Measurements from ENCODE around the gene HDAC11. TPM values are rescaled to one million over a fixed set of nuclear protein-coding genes. Genes with fewer than 3 reads are reported as not detected.

Gene HDAC11
- total and polyA plus RNA-seq, 2 of the 13 experiments (the other 11 are each of a cell fraction or from before 2014, with no cell fraction given): 13.7 to 33.1 TPM

DNA sequence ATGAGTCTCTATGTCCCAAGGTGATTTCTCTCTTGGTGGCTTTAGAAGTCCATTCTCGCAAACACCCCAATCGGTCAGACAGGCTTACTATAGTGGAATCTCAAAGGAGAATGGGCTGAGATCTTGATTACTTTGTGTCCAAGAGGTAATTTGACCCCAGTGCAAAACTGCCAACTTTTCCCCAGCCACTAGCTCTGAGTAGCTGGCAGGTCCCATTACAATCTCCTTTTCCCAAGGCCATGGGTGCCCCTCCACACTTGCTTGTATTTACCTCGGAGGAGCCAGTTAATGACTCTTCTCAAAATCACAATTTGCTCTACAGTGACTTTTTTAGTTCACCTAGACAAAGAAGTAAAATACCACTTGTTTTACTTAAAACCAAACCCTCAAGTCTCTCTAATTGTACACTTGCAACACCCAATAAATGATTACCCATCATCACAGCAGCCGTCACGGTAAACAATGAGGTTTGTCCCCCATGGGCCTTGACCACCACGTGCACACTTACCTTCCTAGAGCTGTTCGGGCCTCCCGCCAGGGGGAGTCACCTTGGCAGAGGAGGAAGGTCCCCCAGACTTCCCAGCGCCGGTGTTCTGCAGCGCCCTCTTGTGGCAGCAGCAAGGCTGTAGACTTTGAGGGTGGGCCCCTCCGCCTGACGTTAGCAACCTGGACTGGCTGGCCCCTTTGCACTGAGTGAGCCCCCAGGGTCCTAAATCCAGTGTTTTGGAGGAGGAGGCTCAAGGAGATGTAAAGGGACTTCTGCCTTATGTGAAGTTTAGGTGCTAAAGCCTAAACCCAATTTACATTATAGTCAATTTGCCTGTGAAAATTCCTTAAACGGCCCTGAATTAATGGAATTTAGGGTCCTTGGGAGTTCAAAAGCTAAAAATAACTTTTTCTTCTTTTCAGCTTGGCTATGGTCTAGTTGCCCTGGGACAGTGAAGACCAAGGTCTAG lies 18.7 kb upstream of the HDAC11 start (continued):
- TF ChIP-seq, protein P1, sequence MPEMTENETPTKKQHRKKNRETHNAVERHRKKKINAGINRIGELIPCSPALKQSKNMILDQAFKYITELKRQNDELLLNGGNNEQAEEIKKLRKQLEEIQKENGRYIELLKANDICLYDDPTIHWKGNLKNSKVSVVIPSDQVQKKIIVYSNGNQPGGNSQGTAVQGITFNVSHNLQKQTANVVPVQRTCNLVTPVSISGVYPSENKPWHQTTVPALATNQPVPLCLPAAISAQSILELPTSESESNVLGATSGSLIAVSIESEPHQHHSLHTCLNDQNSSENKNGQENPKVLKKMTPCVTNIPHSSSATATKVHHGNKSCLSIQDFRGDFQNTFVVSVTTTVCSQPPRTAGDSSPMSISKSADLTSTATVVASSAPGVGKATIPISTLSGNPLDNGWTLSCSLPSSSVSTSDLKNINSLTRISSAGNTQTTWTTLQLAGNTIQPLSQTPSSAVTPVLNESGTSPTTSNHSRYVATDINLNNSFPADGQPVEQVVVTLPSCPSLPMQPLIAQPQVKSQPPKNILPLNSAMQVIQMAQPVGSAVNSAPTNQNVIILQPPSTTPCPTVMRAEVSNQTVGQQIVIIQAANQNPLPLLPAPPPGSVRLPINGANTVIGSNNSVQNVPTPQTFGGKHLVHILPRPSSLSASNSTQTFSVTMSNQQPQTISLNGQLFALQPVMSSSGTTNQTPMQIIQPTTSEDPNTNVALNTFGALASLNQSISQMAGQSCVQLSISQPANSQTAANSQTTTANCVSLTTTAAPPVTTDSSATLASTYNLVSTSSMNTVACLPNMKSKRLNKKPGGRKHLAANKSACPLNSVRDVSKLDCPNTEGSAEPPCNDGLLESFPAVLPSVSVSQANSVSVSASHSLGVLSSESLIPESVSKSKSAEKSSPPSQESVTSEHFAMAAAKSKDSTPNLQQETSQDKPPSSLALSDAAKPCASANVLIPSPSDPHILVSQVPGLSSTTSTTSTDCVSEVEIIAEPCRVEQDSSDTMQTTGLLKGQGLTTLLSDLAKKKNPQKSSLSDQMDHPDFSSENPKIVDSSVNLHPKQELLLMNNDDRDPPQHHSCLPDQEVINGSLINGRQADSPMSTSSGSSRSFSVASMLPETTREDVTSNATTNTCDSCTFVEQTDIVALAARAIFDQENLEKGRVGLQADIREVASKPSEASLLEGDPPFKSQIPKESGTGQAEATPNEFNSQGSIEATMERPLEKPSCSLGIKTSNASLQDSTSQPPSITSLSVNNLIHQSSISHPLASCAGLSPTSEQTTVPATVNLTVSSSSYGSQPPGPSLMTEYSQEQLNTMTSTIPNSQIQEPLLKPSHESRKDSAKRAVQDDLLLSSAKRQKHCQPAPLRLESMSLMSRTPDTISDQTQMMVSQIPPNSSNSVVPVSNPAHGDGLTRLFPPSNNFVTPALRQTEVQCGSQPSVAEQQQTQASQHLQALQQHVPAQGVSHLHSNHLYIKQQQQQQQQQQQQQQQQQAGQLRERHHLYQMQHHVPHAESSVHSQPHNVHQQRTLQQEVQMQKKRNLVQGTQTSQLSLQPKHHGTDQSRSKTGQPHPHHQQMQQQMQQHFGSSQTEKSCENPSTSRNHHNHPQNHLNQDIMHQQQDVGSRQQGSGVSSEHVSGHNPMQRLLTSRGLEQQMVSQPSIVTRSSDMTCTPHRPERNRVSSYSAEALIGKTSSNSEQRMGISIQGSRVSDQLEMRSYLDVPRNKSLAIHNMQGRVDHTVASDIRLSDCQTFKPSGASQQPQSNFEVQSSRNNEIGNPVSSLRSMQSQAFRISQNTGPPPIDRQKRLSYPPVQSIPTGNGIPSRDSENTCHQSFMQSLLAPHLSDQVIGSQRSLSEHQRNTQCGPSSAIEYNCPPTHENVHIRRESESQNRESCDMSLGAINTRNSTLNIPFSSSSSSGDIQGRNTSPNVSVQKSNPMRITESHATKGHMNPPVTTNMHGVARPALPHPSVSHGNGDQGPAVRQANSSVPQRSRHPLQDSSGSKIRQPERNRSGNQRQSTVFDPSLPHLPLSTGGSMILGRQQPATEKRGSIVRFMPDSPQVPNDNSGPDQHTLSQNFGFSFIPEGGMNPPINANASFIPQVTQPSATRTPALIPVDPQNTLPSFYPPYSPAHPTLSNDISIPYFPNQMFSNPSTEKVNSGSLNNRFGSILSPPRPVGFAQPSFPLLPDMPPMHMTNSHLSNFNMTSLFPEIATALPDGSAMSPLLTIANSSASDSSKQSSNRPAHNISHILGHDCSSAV (CRISPR knock-in tag; IDR thresholded peaks at IDR 0.05; ENCODE audit: borderline replicate concordance): no peak
- peak; percentile 49; the same call in 1 of the 2 replicates for TF ChIP-seq SIX1 (CRISPR knock-in tag; IDR thresholded peaks at IDR 0.05; ENCODE audit: borderline replicate concordance)
- TF ChIP-seq KDM3A (CRISPR knock-in tag; IDR thresholded peaks at IDR 0.05; ENCODE audit: low read depth): peak; percentile 96
- TF ChIP-seq ZNF335 (CRISPR knock-in tag; IDR thresholded peaks at IDR 0.05): peak; percentile 62; the same call in 1 of the 2 replicates
- no peak for TF ChIP-seq ZNF790 (CRISPR knock-in tag; IDR thresholded peaks at IDR 0.05; ENCODE audit: borderline replicate concordance)
- TF ChIP-seq, protein P2, sequence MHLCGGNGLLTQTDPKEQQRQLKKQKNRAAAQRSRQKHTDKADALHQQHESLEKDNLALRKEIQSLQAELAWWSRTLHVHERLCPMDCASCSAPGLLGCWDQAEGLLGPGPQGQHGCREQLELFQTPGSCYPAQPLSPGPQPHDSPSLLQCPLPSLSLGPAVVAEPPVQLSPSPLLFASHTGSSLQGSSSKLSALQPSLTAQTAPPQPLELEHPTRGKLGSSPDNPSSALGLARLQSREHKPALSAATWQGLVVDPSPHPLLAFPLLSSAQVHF (CRISPR knock-in tag; IDR thresholded peaks at IDR 0.05): no peak
- no peak for TF ChIP-seq ISX (CRISPR knock-in tag; conservative IDR thresholded peaks at IDR 0.05)
- no peak for TF ChIP-seq ATM (IDR thresholded peaks at IDR 0.05; ENCODE audit: borderline replicate concordance)
- TF ChIP-seq PHF21A (CRISPR knock-in tag; IDR thresholded peaks at IDR 0.05): peak; percentile 64; the same call in 1 of the 2 replicates
- TF ChIP-seq HIVEP1 (CRISPR knock-in tag; IDR thresholded peaks at IDR 0.05): peak; percentile 79
- no peak for TF ChIP-seq ZNF883 (CRISPR knock-in tag; IDR thresholded peaks at IDR 0.05; ENCODE audit: not compliant biosample characterization)
- peak; percentile 45; the same call in 1 of the 2 replicates for TF ChIP-seq KDM1A (CRISPR knock-in tag; IDR thresholded peaks at IDR 0.05)
- TF ChIP-seq ZNF589 (CRISPR knock-in tag; conservative IDR thresholded peaks at IDR 0.05): no peak; the same call in 1 of the 2 replicates
- TF ChIP-seq GZF1 (CRISPR knock-in tag; IDR thresholded peaks at IDR 0.05): no peak
- TF ChIP-seq ZMAT3 (CRISPR knock-in tag; conservative IDR thresholded peaks at IDR 0.05): peak; percentile 58; the same call in 1 of the 2 replicates
- peak; percentile 84 for TF ChIP-seq ZNF605 (CRISPR knock-in tag; IDR thresholded peaks at IDR 0.05)
- TF ChIP-seq, protein P3, sequence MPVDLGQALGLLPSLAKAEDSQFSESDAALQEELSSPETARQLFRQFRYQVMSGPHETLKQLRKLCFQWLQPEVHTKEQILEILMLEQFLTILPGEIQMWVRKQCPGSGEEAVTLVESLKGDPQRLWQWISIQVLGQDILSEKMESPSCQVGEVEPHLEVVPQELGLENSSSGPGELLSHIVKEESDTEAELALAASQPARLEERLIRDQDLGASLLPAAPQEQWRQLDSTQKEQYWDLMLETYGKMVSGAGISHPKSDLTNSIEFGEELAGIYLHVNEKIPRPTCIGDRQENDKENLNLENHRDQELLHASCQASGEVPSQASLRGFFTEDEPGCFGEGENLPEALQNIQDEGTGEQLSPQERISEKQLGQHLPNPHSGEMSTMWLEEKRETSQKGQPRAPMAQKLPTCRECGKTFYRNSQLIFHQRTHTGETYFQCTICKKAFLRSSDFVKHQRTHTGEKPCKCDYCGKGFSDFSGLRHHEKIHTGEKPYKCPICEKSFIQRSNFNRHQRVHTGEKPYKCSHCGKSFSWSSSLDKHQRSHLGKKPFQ (CRISPR knock-in tag; IDR thresholded peaks at IDR 0.05; ENCODE audit: insufficient replicate concordance): no peak
- no peak for TF ChIP-seq ZNF749 (CRISPR knock-in tag; IDR thresholded peaks at IDR 0.05; ENCODE audit: borderline replicate concordance)

All from HepG2 (cell line).